Neural cell (in vitro differentiated cells): Measurements from ENCODE around the gene PDE4D. TPM values are rescaled to one million over a fixed set of nuclear protein-coding genes. Genes with fewer than 3 reads are reported as not detected.

Experiments
- H2AFZ ChIP-seq: fragments of 200-600, 300-800 bp; sonication (generic), shearing (Covaris generic); 2 replicates; pipeline ENCODE4 v1.6.0; 2014; ENCODE audit warnings: low read depth, mild to moderate bottlenecking, antibody characterized with exemption, low read length, moderate library complexity
- H3F3A ChIP-seq: fragments of 200-600 bp; shearing (Covaris generic); 2 replicates; pipeline ENCODE4 v1.6.1; 2016; ENCODE audit warnings: mild to moderate bottlenecking, moderate library complexity, mixed read lengths, antibody characterized with exemption, low read length; ENCODE audit not compliant: insufficient read depth, poor library complexity, severe bottlenecking
- H3K27ac ChIP-seq: fragments of 200-600, 300-800 bp; sonication (generic), shearing (Covaris generic); 2 replicates; pipeline ENCODE4 v1.5.1; 2014; ENCODE audit warnings: mild to moderate bottlenecking, low read length, moderate library complexity
- H3K27me3 ChIP-seq: fragments of 300-800, 200-600 bp; sonication (generic), shearing (Covaris generic); 2 replicates; pipeline ENCODE4 v1.6.0; 2014; ENCODE audit warnings: mild to moderate bottlenecking, low read depth, low read length, moderate library complexity; ENCODE audit not compliant: insufficient read depth
- H3K36me3 ChIP-seq: fragments of 300-800, 200-600 bp; sonication (generic), shearing (Covaris generic); 2 replicates; pipeline ENCODE4 v1.5.1; 2014; ENCODE audit warnings: mild to moderate bottlenecking, antibody characterized with exemption, low read length, moderate library complexity; ENCODE audit not compliant: insufficient read depth
- H3K4me2 ChIP-seq: fragments of 300-800, 200-600 bp; sonication (generic), shearing (Covaris generic); 2 replicates; pipeline ENCODE4 v1.6.0; 2014; ENCODE audit warnings: mild to moderate bottlenecking, low read length
- H3K4me3 ChIP-seq: fragments of 300-800, 200-600 bp; sonication (generic), shearing (Covaris generic); 2 replicates; pipeline ENCODE4 v1.5.1; 2014; ENCODE audit warnings: mild to moderate bottlenecking, low read length, moderate library complexity
- H3K79me2 ChIP-seq: fragments of 200-600 bp; shearing (Covaris generic); replicated peaks from 2 replicates; pipeline ENCODE4 v1.6.0; 2014; ENCODE audit warnings: mild to moderate bottlenecking, low read length, moderate library complexity; ENCODE audit not compliant: insufficient read depth
- H3K9ac ChIP-seq: fragments of 300-800, 200-600 bp; sonication (generic), shearing (Covaris generic); 2 replicates; pipeline ENCODE4 v1.6.1; 2016; ENCODE audit warnings: mild to moderate bottlenecking, low read length, mixed read lengths
- H3K9me2 ChIP-seq: fragments of 200-600 bp; shearing (Covaris generic); 2 replicates; pipeline ENCODE4 v1.6.1; 2016; ENCODE audit warnings: mild to moderate bottlenecking, low read length, mixed read lengths; ENCODE audit not compliant: insufficient read depth
- H3K9me3 ChIP-seq: fragments of 200-600, 300-800 bp; sonication (generic), shearing (Covaris generic); 2 replicates; pipeline ENCODE4 v1.6.1; 2016; ENCODE audit warnings: mild to moderate bottlenecking, mixed run types, low read length, moderate library complexity, mixed read lengths
- H4K20me1 ChIP-seq: fragments of 200-600 bp; shearing (Covaris generic); 2 replicates; pipeline ENCODE4 v1.6.1; 2016; ENCODE audit warnings: mild to moderate bottlenecking, mixed run types; ENCODE audit not compliant: insufficient read depth
- EP300 ChIP-seq: fragments of 450-650 bp; conservative IDR thresholded peaks from 2 replicates; pipeline ENCODE4 v1.6.1; 2014; ENCODE audit warnings: antibody characterized with exemption, mild to moderate bottlenecking, moderate library complexity; ENCODE audit not compliant: poor library complexity, severe bottlenecking
- EZH2 ChIP-seq: fragments of 200-600, 300-800 bp; shearing (Covaris generic), sonication (generic); IDR thresholded peaks from 2 replicates; pipeline ENCODE4 v1.6.1; 2014; ENCODE audit warnings: antibody characterized with exemption, low read length, borderline replicate concordance, mild to moderate bottlenecking; ENCODE audit not compliant: insufficient read depth, poor library complexity, severe bottlenecking
- MXI1 ChIP-seq: fragments of 450-650 bp; conservative IDR thresholded peaks from 2 replicates; pipeline ENCODE4 v1.6.1; 2014; ENCODE audit warnings: antibody characterized with exemption, mild to moderate bottlenecking; ENCODE audit not compliant: poor library complexity, severe bottlenecking
- POLR2AphosphoS5 ChIP-seq: IDR thresholded peaks from 2 replicates; pipeline ENCODE4 v1.6.1; 2012
- RAD21 ChIP-seq: fragments of 450-650 bp; conservative IDR thresholded peaks from 2 replicates; pipeline ENCODE4 v1.6.1; 2014; ENCODE audit warnings: antibody characterized with exemption, mild to moderate bottlenecking, moderate library complexity
- SMC3 ChIP-seq: fragments of 450-650 bp; conservative IDR thresholded peaks from 2 replicates; pipeline ENCODE4 v1.6.1; 2014; ENCODE audit warnings: antibody characterized with exemption, mild to moderate bottlenecking, moderate library complexity; ENCODE audit not compliant: poor library complexity
- TAF1 ChIP-seq: IDR thresholded peaks from 2 replicates; pipeline ENCODE4 v1.6.1; 2012; ENCODE audit warnings: low read depth
- polyA plus RNA-seq: library from polyadenylated mRNA; depleted of rRNA; stranded (reverse); fragments of >200 nt; gene quantifications from 2 replicates; pipeline ENCODE4 v1.2.3, GENCODE V29; 2014
- TF ChIP-seq, protein P1 (sequence below): IDR thresholded peaks from 2 replicates; pipeline ENCODE4 v1.6.1; 2012; ENCODE audit warnings: borderline replicate concordance
- TF ChIP-seq, protein P2 (sequence below): fragments of 450-650 bp; IDR thresholded peaks from 2 replicates; pipeline ENCODE4 v1.5.1; 2014; ENCODE audit warnings: antibody characterized with exemption, mild to moderate bottlenecking, moderate library complexity; ENCODE audit not compliant: poor library complexity, severe bottlenecking

Gene PDE4D
- polyA plus RNA-seq, 1 donor from 2014 or later: 42.8 TPM

DNA sequence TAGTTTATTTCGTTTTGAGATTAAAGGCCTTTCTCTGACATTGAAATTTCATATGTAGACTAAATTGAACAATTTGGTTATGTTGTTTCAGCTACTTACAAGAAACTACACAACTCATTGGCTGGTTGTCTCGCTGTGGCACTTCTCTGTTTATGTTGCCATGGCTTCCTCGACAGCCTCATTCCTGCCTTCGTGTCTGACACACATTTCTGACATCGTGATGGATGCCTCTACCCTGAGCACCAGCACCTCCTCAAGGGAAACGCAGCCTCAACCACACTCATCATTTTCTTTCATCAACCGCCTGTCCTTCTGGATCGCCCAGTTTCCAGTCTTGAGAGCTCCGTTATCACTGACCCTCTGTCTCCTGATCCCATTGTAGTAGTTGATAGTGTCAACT lies 562.8 kb downstream of the PDE4D start:
- H3K4me3 ChIP-seq: peak overlapping the region; percentile 17
- H2AFZ ChIP-seq: no peak overlapping the region
- no peak overlapping the region for H3K9ac ChIP-seq

DNA sequence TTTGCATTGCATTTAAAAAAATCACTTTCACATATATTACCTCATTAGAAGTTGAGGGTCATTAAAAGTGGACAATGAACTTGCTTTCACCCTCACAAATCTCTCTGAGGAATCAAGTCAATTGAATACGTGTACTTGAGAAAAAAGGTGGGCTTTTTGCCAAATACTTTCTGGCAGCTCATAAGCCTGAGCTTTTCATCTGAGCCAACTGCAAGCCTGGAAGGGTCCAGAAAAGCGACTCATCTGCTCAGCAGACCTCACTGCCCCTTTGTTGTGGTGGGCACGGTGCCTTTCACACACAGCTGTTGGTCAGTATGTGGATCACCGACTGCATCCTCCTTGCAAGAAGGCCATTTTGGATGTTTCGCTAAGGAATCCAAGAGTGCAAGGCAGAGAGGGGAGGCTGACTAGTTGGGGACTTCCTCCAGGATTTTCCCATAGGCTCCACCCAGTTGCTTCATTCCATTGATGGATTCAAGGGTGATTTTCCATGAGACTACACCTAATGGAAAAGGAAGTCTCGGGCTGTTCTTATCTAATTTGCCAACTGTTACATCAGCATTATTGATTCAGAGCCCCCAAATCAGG lies 564.7 kb downstream of the PDE4D start:
- Histone ChIP-seq H3K9me2 (no peaks in the 10 kb centered on the region), H3K9ac (no peak overlapping the region), H4K20me1 (no peaks in the 10 kb centered on the region), H3K27me3 (no peaks in the 10 kb centered on the region), H3K9me3 (no peaks in the 10 kb centered on the region), H3K36me3 (no peaks in the 10 kb centered on the region), H2AFZ (no peak overlapping the region), H3F3A (no peaks in the 10 kb centered on the region), H3K79me2 (no peaks in the 10 kb centered on the region), H3K27ac (no peak overlapping the region), H3K4me2 (no peak overlapping the region), H3K4me3 (no peak overlapping the region)
- TF ChIP-seq MXI1 (no peak), TAF1 (no peak), EZH2 (no peak), SMC3 (no peak), EP300 (no peak), POLR2AphosphoS5 (no peak), RAD21 (no peak)
- TF ChIP-seq, protein P1, sequence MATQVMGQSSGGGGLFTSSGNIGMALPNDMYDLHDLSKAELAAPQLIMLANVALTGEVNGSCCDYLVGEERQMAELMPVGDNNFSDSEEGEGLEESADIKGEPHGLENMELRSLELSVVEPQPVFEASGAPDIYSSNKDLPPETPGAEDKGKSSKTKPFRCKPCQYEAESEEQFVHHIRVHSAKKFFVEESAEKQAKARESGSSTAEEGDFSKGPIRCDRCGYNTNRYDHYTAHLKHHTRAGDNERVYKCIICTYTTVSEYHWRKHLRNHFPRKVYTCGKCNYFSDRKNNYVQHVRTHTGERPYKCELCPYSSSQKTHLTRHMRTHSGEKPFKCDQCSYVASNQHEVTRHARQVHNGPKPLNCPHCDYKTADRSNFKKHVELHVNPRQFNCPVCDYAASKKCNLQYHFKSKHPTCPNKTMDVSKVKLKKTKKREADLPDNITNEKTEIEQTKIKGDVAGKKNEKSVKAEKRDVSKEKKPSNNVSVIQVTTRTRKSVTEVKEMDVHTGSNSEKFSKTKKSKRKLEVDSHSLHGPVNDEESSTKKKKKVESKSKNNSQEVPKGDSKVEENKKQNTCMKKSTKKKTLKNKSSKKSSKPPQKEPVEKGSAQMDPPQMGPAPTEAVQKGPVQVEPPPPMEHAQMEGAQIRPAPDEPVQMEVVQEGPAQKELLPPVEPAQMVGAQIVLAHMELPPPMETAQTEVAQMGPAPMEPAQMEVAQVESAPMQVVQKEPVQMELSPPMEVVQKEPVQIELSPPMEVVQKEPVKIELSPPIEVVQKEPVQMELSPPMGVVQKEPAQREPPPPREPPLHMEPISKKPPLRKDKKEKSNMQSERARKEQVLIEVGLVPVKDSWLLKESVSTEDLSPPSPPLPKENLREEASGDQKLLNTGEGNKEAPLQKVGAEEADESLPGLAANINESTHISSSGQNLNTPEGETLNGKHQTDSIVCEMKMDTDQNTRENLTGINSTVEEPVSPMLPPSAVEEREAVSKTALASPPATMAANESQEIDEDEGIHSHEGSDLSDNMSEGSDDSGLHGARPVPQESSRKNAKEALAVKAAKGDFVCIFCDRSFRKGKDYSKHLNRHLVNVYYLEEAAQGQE: no peak
- TF ChIP-seq, protein P2, sequence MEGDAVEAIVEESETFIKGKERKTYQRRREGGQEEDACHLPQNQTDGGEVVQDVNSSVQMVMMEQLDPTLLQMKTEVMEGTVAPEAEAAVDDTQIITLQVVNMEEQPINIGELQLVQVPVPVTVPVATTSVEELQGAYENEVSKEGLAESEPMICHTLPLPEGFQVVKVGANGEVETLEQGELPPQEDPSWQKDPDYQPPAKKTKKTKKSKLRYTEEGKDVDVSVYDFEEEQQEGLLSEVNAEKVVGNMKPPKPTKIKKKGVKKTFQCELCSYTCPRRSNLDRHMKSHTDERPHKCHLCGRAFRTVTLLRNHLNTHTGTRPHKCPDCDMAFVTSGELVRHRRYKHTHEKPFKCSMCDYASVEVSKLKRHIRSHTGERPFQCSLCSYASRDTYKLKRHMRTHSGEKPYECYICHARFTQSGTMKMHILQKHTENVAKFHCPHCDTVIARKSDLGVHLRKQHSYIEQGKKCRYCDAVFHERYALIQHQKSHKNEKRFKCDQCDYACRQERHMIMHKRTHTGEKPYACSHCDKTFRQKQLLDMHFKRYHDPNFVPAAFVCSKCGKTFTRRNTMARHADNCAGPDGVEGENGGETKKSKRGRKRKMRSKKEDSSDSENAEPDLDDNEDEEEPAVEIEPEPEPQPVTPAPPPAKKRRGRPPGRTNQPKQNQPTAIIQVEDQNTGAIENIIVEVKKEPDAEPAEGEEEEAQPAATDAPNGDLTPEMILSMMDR: no peak

More for the DNA sequence above, 562.8 kb downstream of the PDE4D start:
- TF ChIP-seq EP300 (peak; percentile 67), EZH2 (no peak), POLR2AphosphoS5 (peak; percentile 63)
- peak overlapping the region; percentile 37 for H3K27ac ChIP-seq
- H3K4me2 ChIP-seq: no peak overlapping the region
- no peaks in the 10 kb centered on the region for H3K79me2 ChIP-seq
- H3K27me3 ChIP-seq: no peaks in the 10 kb centered on the region
- no peaks in the 10 kb centered on the region for H3F3A ChIP-seq
- no peaks in the 10 kb centered on the region for H3K9me3 ChIP-seq
- no peaks in the 10 kb centered on the region for H3K9me2 ChIP-seq
- no peaks in the 10 kb centered on the region for H4K20me1 ChIP-seq
- H3K36me3 ChIP-seq: no peaks in the 10 kb centered on the region
